ENCODE data around the gene GRID1.

DNA sequence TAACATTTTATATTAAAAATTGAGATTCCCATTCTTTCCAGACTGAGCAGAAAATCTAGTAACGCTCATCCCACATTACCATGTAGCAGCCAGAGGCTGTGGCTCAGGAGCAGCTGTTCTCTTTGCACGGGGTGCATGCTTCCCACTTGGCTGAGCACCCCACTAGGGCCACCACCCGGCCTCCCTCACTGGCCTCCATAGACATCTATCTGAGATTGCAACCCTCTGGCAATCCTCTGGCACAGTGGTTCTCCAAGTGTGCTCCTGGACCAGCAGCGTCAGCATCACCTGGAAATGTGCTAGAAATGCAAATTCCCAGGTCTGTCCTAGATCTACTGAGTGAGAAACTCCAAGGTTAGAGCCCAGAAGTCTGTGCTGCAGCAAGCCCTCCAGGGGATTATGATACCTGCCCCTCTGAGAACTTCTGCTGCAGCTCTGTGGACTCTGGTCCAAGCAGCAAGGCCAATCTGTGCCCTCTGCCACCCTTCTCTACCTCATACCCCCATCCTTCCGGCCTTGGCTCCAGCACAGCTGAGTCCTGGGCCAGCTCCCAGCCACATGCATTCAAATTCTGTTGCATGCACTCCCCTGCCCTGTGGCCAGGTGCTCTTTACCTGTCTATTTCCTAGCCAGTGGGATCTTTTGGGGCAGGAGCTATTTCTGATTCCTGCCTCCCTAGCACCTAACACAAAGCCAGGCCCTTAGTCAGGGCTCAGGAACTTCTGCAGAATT is 301.5 kb downstream of the GRID1 start:
- TF ChIP-seq, protein P1, sequence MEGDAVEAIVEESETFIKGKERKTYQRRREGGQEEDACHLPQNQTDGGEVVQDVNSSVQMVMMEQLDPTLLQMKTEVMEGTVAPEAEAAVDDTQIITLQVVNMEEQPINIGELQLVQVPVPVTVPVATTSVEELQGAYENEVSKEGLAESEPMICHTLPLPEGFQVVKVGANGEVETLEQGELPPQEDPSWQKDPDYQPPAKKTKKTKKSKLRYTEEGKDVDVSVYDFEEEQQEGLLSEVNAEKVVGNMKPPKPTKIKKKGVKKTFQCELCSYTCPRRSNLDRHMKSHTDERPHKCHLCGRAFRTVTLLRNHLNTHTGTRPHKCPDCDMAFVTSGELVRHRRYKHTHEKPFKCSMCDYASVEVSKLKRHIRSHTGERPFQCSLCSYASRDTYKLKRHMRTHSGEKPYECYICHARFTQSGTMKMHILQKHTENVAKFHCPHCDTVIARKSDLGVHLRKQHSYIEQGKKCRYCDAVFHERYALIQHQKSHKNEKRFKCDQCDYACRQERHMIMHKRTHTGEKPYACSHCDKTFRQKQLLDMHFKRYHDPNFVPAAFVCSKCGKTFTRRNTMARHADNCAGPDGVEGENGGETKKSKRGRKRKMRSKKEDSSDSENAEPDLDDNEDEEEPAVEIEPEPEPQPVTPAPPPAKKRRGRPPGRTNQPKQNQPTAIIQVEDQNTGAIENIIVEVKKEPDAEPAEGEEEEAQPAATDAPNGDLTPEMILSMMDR (IDR thresholded peaks at IDR 0.05): no peak
- no peak for TF ChIP-seq EP300 (IDR thresholded peaks at IDR 0.05; ENCODE audit: low read depth)
- TF ChIP-seq POLR2A (IDR thresholded peaks at IDR 0.05): no peak
- TF ChIP-seq POLR2AphosphoS5 (IDR thresholded peaks at IDR 0.05): no peak
